IPS-18c (cell line): Measurements from ENCODE around the gene TMEM242.

Experiments used
- H3K4me3 ChIP-seq: 2 replicates; pipeline ENCODE4 v1.7.0; 2013; ENCODE audit warnings: low read depth, mild to moderate bottlenecking, low read length, moderate library complexity; ENCODE audit not compliant: insufficient read depth
- H3K9me3 ChIP-seq: one replicate; pipeline ENCODE4 v1.6.1; 2013; ENCODE audit warnings: mild to moderate bottlenecking, low read length, moderate library complexity; ENCODE audit not compliant: control insufficient read depth, insufficient read depth

The TMEM242 gene

GRCh38 chr6:157300436-157300835 lies 22.9 kb downstream of the TMEM242 start:
- Histone ChIP-seq H3K4me3 (no peak overlapping the region), H3K9me3 (no peaks in the 10 kb centered on the region)

GRCh38 chr6:157300006-157300405 lies 23.3 kb downstream of the TMEM242 start:
- no peak overlapping the region for H3K4me3 ChIP-seq
- H3K9me3 ChIP-seq = no peaks in the 10 kb centered on the region

GRCh38 chr6:157298216-157298724 lies 25.0 kb downstream of the TMEM242 start:
- H3K9me3 ChIP-seq = no peaks in the 10 kb centered on the region

GRCh38 chr6:157294654-157295053 lies 28.7 kb downstream of the TMEM242 start:
- no peak overlapping the region for H3K4me3 ChIP-seq
- H3K9me3 ChIP-seq = no peaks in the 10 kb centered on the region

More at GRCh38 chr6:157298216-157298724, 25.0 kb downstream of the TMEM242 start:
- no peak overlapping the region for H3K4me3 ChIP-seq

GRCh38 chr6:157293780-157294179 lies 29.5 kb downstream of the TMEM242 start:
- Histone ChIP-seq H3K9me3 (no peaks in the 10 kb centered on the region), H3K4me3 (no peak overlapping the region)

GRCh38 chr6:157292202-157292601 lies 31.1 kb downstream of the TMEM242 start:
- H3K9me3 ChIP-seq = no peaks in the 10 kb centered on the region
- H3K4me3 ChIP-seq = no peak overlapping the region

- Histone ChIP-seq H3K4me3 (no peak overlapping the region), H3K9me3 (no peaks in the 10 kb centered on the region)
These were observed 32.0 kb downstream of the TMEM242 start for GRCh38 chr6:157291356-157291755.

GRCh38 chr6:157290797-157291196 lies 32.5 kb downstream of the TMEM242 start:
- no peak overlapping the region for H3K4me3 ChIP-seq
- H3K9me3 ChIP-seq = no peaks in the 10 kb centered on the region

GRCh38 chr6:157289764-157290163 lies 33.6 kb downstream of the TMEM242 start:
- no peak overlapping the region for H3K4me3 ChIP-seq
- peaks cover 2% of the 10 kb centered on the region for H3K9me3 ChIP-seq

- no peak overlapping the region for H3K4me3 ChIP-seq
- H3K9me3 ChIP-seq = peaks cover 2% of the 10 kb centered on the region
These were observed 34.7 kb downstream of the TMEM242 start for GRCh38 chr6:157288575-157288974.

GRCh38 chr6:157287923-157288322 lies 35.4 kb downstream of the TMEM242 start:
- Histone ChIP-seq H3K9me3 (peaks cover 2% of the 10 kb centered on the region), H3K4me3 (no peak overlapping the region)

GRCh38 chr6:157287247-157287850 lies 36.0 kb downstream of the TMEM242 start:
- Histone ChIP-seq H3K9me3 (peaks cover 2% of the 10 kb centered on the region), H3K4me3 (no peak overlapping the region)

GRCh38 chr6:157285422-157285779 lies 37.9 kb downstream of the TMEM242 start:
- Histone ChIP-seq H3K4me3 (no peak overlapping the region), H3K9me3 (peaks cover 2% of the 10 kb centered on the region)

GRCh38 chr6:157284738-157285421 lies 38.4 kb downstream of the TMEM242 start:
- H3K4me3 ChIP-seq = no peak overlapping the region
- H3K9me3 ChIP-seq = peaks cover 2% of the 10 kb centered on the region

GRCh38 chr6:157283900-157284737 lies 39.2 kb downstream of the TMEM242 start:
- Histone ChIP-seq H3K9me3 (peaks cover 2% of the 10 kb centered on the region), H3K4me3 (no peak overlapping the region)

- no peak overlapping the region for H3K4me3 ChIP-seq
These were observed 39.9 kb downstream of the TMEM242 start for GRCh38 chr6:157283330-157283898.

GRCh38 chr6:157282284-157282683 lies 41.0 kb downstream of the TMEM242 start:
- Histone ChIP-seq H3K9me3 (peaks cover 2% of the 10 kb centered on the region), H3K4me3 (no peak overlapping the region)

More at GRCh38 chr6:157283330-157283898, 39.9 kb downstream of the TMEM242 start:
- peaks cover 2% of the 10 kb centered on the region for H3K9me3 ChIP-seq
